B cell (primary cell): ENCODE measurements around the gene GNAS. TPM values are rescaled to one million over a fixed set of nuclear protein-coding genes. Genes with fewer than 3 reads are reported as not detected.

Source experiments
- ATAC-seq: fragments of 200-7000 bp; cut with Tn5 transposase; one replicate; pipeline ENCODE4 v1.10.0; 2021; ENCODE audit warnings: low read depth, mild to moderate bottlenecking, moderate number of reproducible peaks, moderate library complexity
- CTCF ChIA-PET: fragments of 350-600 bp; sonication (Branson Sonifier 250); formaldehyde crosslinking; loops from one replicate; lab custom pipeline; 2021; ENCODE audit warnings: antibody characterized with exemption, inconsistent platforms; lab: Charles Lee
- POLR2A ChIA-PET: fragments of 350-600 bp; sonication (Branson Sonifier 250); formaldehyde crosslinking; loops from one replicate; lab custom pipeline; 2021; ENCODE audit warnings: antibody characterized with exemption; lab: Charles Lee
- DNase-seq: peaks from one replicate; pipeline ENCODE4 v3.0.0; 2013
- H2AFZ ChIP-seq: 2 replicates; pipeline ENCODE4 v1.6.1; 2012; ENCODE audit warnings: mild to moderate bottlenecking, low read depth, low read length; ENCODE audit not compliant: insufficient read depth, poor library complexity, severe bottlenecking
- H3K27ac ChIP-seq, 2 donors: 1 replicate in 1 of 2; 2 replicates in 1 of 2; pipeline ENCODE4 v1.5.1; 2012 to 2013; ENCODE audit warnings: low read length in 2 of 2, mild to moderate bottlenecking in 2 of 2, moderate library complexity in 1 of 2
- H3K27me3 ChIP-seq, 4 experiments: fragments of 200-600 bp in 1 of 4; sonication (generic) in 1 of 4; replicated peaks in 1 of 4; 1 replicate in 2 of 4; 2 replicates in 2 of 4; pipeline versions ENCODE4 v1.6.1 to v1.7.0; 2013 to 2016; ENCODE audit warnings: low read length in 3 of 4, mild to moderate bottlenecking in 2 of 4, mixed read lengths in 1 of 4, moderate library complexity in 1 of 4; ENCODE audit not compliant: insufficient read depth in 4 of 4, control insufficient read depth in 3 of 4; ENCODE audit errors: control extremely low read depth in 1 of 4
- H3K36me3 ChIP-seq, 2 experiments: replicated peaks in 1 of 2; 1 replicate in 1 of 2; 2 replicates in 1 of 2; pipeline versions ENCODE4 v1.6.1 to v1.7.1; 2013; ENCODE audit warnings: low read length in 1 of 2; ENCODE audit not compliant: insufficient read depth in 2 of 2, control insufficient read depth in 1 of 2; ENCODE audit errors: control extremely low read depth in 1 of 2, extremely low read depth in 1 of 2
- H3K4me1 ChIP-seq, 2 donors: fragments of 200-600 bp in 1 of 2; sonication (generic) in 1 of 2; 1 replicate in 1 of 2; 2 replicates in 1 of 2; pipeline versions ENCODE4 v1.5.1 to v1.6.1; 2013 to 2017; ENCODE audit warnings: low read length in 2 of 2; ENCODE audit not compliant: control insufficient read depth in 2 of 2, insufficient read depth in 2 of 2
- H3K4me2 ChIP-seq: replicated peaks from 2 replicates; pipeline ENCODE3; 2012; ENCODE audit warnings: mild to moderate bottlenecking, low read depth, low read length; ENCODE audit not compliant: poor library complexity, severe bottlenecking
- H3K4me3 ChIP-seq, 5 experiments: fragments of 200-600 bp in 1 of 5; sonication (generic) in 1 of 5; 1 replicate in 3 of 5; 2 replicates in 2 of 5; pipeline versions ENCODE4 v1.5.1 to v1.7.0; 2011 to 2016; ENCODE audit warnings: low read length in 4 of 5, mild to moderate bottlenecking in 4 of 5, low read depth in 2 of 5, control low read depth in 1 of 5, moderate library complexity in 1 of 5; ENCODE audit not compliant: insufficient read depth in 1 of 5; ENCODE audit errors: control extremely low read depth in 1 of 5, extremely low read depth in 1 of 5
- H3K79me2 ChIP-seq: fragments of 200-600 bp; sonication (generic); one replicate; pipeline ENCODE4 v1.6.0; 2016; ENCODE audit warnings: low read length; ENCODE audit not compliant: control insufficient read depth, insufficient read depth
- H3K9ac ChIP-seq: fragments of 200-600 bp; sonication (generic); 2 replicates; pipeline ENCODE4 v1.6.1; 2017; ENCODE audit warnings: mild to moderate bottlenecking, low read length, moderate library complexity
- H3K9me3 ChIP-seq, 3 donors: one replicate each; pipeline versions ENCODE4 v1.6.1 to v1.7.1; 2013; ENCODE audit warnings: low read length in 2 of 3; ENCODE audit not compliant: control insufficient read depth in 2 of 3, insufficient read depth in 1 of 3; ENCODE audit errors: control extremely low read depth in 1 of 3
- H4K20me1 ChIP-seq: 2 replicates; pipeline ENCODE4 v1.6.0; 2012; ENCODE audit warnings: mild to moderate bottlenecking, low read length; ENCODE audit not compliant: insufficient read depth, control insufficient read depth, poor library complexity, severe bottlenecking
- H3K27ac Mint-ChIP-seq: one replicate; pipeline ENCODE4 v1.8.0; 2021; ENCODE audit warnings: mixed read lengths
- H3K27me3 Mint-ChIP-seq: one replicate; pipeline ENCODE4 v1.8.0; 2021; ENCODE audit warnings: mixed read lengths
- H3K4me1 Mint-ChIP-seq: one replicate; pipeline ENCODE4 v1.8.0; 2021; ENCODE audit warnings: mixed read lengths
- H3K4me3 Mint-ChIP-seq: one replicate; pipeline ENCODE4 v1.8.0; 2021; ENCODE audit warnings: mixed read lengths
- H3K9me3 Mint-ChIP-seq: one replicate; pipeline ENCODE4 v1.8.0; 2022; ENCODE audit warnings: mixed read lengths; ENCODE audit not compliant: insufficient read depth
- CTCF ChIP-seq: fragments of 200-600 bp; IDR thresholded peaks from one replicate; pipeline ENCODE4 v1.8.0; 2022; ENCODE audit warnings: antibody characterized with exemption, mild to moderate bottlenecking
- EZH2 ChIP-seq: IDR thresholded peaks from 2 replicates; pipeline ENCODE4 v1.6.1; 2012; ENCODE audit warnings: borderline replicate concordance, low read depth, mild to moderate bottlenecking, moderate library complexity, low read length; ENCODE audit not compliant: insufficient read depth, poor library complexity, severe bottlenecking
- WGBS: methylation state at CpG from one replicate; pipeline ENCODE4 v1.1.5; 2013; ENCODE audit warnings: missing lambda C conversion rate; ENCODE audit not compliant: insufficient coverage; 5-methylcytosine and 5-hydroxymethylcytosine counted together
- intact Hi-C: fragments of 100-400 bp; cut with micrococcal nuclease; formaldehyde crosslinking; loops from one replicate; pipeline ENCODE4 v1.10.0; 2022
- polyA plus RNA-seq: library from polyadenylated mRNA; depleted of rRNA; stranded (reverse); fragments of >200 nt; gene quantifications from 2 replicates; pipeline ENCODE4 v1.2.3, GENCODE V29; 2012
- total RNA-seq, 2 donors: library from RNA; stranded (reverse); fragments of 120-200 nt in 1 of 2; gene quantifications; 1 replicate in 1 of 2; 2 replicates in 1 of 2; pipeline versions ENCODE4 v1.2.3 to v1.2.4, GENCODE V29; 2013 to 2022

Gene GNAS
- total and polyA plus RNA-seq, 2 donors (not counting 1 experiment from before 2014, with no cell fraction given), result 714 to 1,181 TPM

- H3K9ac ChIP-seq, result no peak overlapping the region
- ChIA-PET POLR2A (no interaction called here), CTCF (interaction anchor here (0.7 to 1.0 kb wide), 2 partner anchors 18 to 27 kb away, joined by 3 to 4 read pairs; no protein-coding TSS in a partner anchor)
- intact Hi-C loops, result no loop called here
- no peak overlapping the region for H3K4me3 ChIP-seq
- no peaks in the 10 kb centered on the region for H4K20me1 ChIP-seq
- Mint-ChIP-seq H3K9me3 (no peaks in the 10 kb centered on the region), H3K4me3 (no peak overlapping the region), H3K27ac (no peak overlapping the region), H3K27me3 (peaks cover 37% of the 10 kb centered on the region), H3K4me1 (peaks cover 10% of the 10 kb centered on the region)
- WGBS, result 94% methylated on average over 3 of the region's 3 CpGs
- no peak for DNase-seq
- TF ChIP-seq EZH2 (no peak), CTCF (no peak)
- H3K4me1 ChIP-seq, result peaks cover 3 to 6% of the 10 kb centered on the region in 2 donors
- no peak overlapping the region for H2AFZ ChIP-seq
- no peak overlapping the region for H3K27ac ChIP-seq
- peaks cover 0 to 11% (median 0%) of the 10 kb centered on the region in 3 donors for H3K9me3 ChIP-seq
- H3K36me3 ChIP-seq, result no peaks in the 10 kb centered on the region
- H3K79me2 ChIP-seq, result no peaks in the 10 kb centered on the region
- H3K27me3 ChIP-seq, result peaks cover 0 to 36% (median 4%) of the 10 kb centered on the region in 4 experiments
- no peak overlapping the region for H3K4me2 ChIP-seq
- ATAC-seq, result no peak
Observed at GRCh38 chr20:58845706-58846105, 6.8 kb upstream of the GNAS start.

GRCh38 chr20:58847463-58847862, 5.1 kb upstream of the GNAS start:
- peaks cover 44% of the 10 kb centered on the region for H3K27me3 Mint-ChIP-seq
- TF ChIP-seq CTCF, result no peak
- no peak for TF ChIP-seq EZH2
- Histone ChIP-seq H3K27ac (no peak overlapping the region), H3K9ac (no peak overlapping the region), H3K79me2 (no peaks in the 10 kb centered on the region), H3K27me3 (peaks cover 0 to 43% (median 5%) of the 10 kb centered on the region in 4 experiments), H2AFZ (no peak overlapping the region), H3K4me1 (peaks cover 17 to 22% of the 10 kb centered on the region in 2 donors), H3K36me3 (no peaks in the 10 kb centered on the region), H4K20me1 (no peaks in the 10 kb centered on the region), H3K9me3 (peaks cover 0 to 15% (median 0%) of the 10 kb centered on the region in 3 donors), H3K4me3 (no peak overlapping the region), H3K4me2 (no peak overlapping the region)
- H3K27ac Mint-ChIP-seq, result no peak overlapping the region
- DNase-seq (no peak), ATAC-seq (no peak)
- intact Hi-C loops, result no loop called here
- no peak overlapping the region for H3K4me3 Mint-ChIP-seq
- CTCF ChIA-PET, result no interaction called here
- POLR2A ChIA-PET, result no interaction called here
- no peaks in the 10 kb centered on the region for H3K9me3 Mint-ChIP-seq
- WGBS, result 6% methylated on average over 2 of the region's 2 CpGs
- H3K4me1 Mint-ChIP-seq, result peaks cover 23% of the 10 kb centered on the region
